T-helper 17 cell (primary cell): ENCODE data around the gene JMJD1C. TPM values are rescaled to one million over a fixed set of nuclear protein-coding genes. Genes with fewer than 3 reads are reported as not detected.

Experiments used
- ATAC-seq: fragments of 150-1000 bp; cut with Tn5 transposase; 2 replicates; pipeline ENCODE4 v1.10.0; 2021; ENCODE audit warnings: mild to moderate bottlenecking, moderate library complexity
- DNase-seq, 3 donors: peaks; one replicate each; pipeline versions ENCODE4 v3.0.0 to v3.0.0-alpha.2; 2020 to 2021
- H3K9me3 ChIP-seq: one replicate; pipeline ENCODE4 v1.7.0; 2013; ENCODE audit warnings: low read length, mild to moderate bottlenecking; ENCODE audit not compliant: control insufficient read depth, poor library complexity, severe bottlenecking
- H3K27ac Mint-ChIP-seq: one replicate; pipeline ENCODE4 v1.8.0; 2022; ENCODE audit warnings: mild to moderate bottlenecking, moderate library complexity, mixed read lengths
- H3K27me3 Mint-ChIP-seq: one replicate; pipeline ENCODE4 v1.8.0; 2022; ENCODE audit warnings: mixed read lengths
- H3K36me3 Mint-ChIP-seq: one replicate; pipeline ENCODE4 v1.8.0; 2022; ENCODE audit warnings: low read depth, mixed read lengths
- H3K4me1 Mint-ChIP-seq: one replicate; pipeline ENCODE4 v1.8.0; 2022; ENCODE audit warnings: mild to moderate bottlenecking, mixed read lengths
- H3K4me3 Mint-ChIP-seq: one replicate; pipeline ENCODE4 v1.8.0; 2022; ENCODE audit warnings: mild to moderate bottlenecking, moderate library complexity, mixed read lengths
- total RNA-seq, 4 donors: library from RNA in 2 of 4; stranded (reverse) in 2 of 4; gene quantifications; one replicate each; pipeline ENCODE4 v1.2.3 and lab custom pipeline; 2022 to 2026

The JMJD1C gene
- total RNA-seq, 2 donors from 2014 or later: 215 to 279 TPM

GRCh38 chr10:63337455-63338251 is 128.1 kb downstream of the JMJD1C start:
- Mint-ChIP-seq H3K27ac (no peak overlapping the region), H3K36me3 (no peaks in the 10 kb centered on the region), H3K27me3 (no peaks in the 10 kb centered on the region), H3K4me3 (no peak overlapping the region), H3K4me1 (peaks cover 6% of the 10 kb centered on the region)
- no peak for DNase-seq
- no peak for ATAC-seq
- no peaks in the 10 kb centered on the region for H3K9me3 ChIP-seq

DNA sequence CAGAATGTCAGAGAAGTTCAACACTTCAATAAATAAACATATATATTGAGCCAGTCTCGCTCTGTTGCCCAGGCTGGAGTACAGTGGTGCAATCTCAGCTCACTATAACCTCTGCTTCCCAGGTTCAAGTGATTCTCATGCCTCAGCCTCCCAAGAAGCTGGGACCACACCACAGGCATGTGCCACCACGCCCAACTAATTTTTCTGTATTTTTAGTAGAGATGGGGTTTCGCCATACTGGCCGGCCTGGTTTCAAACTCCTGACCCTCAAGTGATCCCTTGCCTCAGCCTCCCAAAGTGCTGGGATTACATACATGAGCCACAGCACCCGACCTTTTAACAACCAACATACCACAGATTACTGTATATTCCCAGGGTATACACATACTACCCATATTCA is 134.2 kb downstream of the JMJD1C start:
- ATAC-seq: no peak
- H3K27ac Mint-ChIP-seq: peak overlapping the region; percentile 53
- no peak for DNase-seq
- H3K27me3 Mint-ChIP-seq: no peaks in the 10 kb centered on the region
- no peaks in the 10 kb centered on the region for H3K36me3 Mint-ChIP-seq
- H3K4me3 Mint-ChIP-seq: no peak overlapping the region
- H3K4me1 Mint-ChIP-seq: peaks cover 8% of the 10 kb centered on the region
- H3K9me3 ChIP-seq: no peaks in the 10 kb centered on the region

DNA sequence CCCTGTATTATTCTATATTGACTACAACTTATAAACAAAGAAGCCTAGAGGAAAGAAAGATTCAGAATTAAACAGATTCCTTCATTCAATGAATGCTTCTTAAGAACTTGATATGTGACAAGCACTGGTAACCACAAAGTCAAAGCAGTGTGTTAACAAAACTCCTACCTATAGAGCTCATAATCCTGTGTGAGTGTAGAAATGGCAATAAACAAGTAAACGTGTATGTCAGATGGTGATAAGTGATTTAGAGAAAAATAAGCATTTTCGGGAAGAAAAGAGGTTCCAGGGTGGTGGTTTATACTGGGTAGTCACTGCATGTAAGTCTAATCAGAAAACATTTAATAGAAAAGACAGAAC is 141.3 kb downstream of the JMJD1C start:
- Mint-ChIP-seq H3K27me3 (no peaks in the 10 kb centered on the region), H3K4me1 (peaks cover 3% of the 10 kb centered on the region), H3K36me3 (no peaks in the 10 kb centered on the region), H3K4me3 (no peak overlapping the region), H3K27ac (no peak overlapping the region)
- ATAC-seq (no peak), DNase-seq (no peak)
- H3K9me3 ChIP-seq: no peaks in the 10 kb centered on the region

GRCh38 chr10:63323701-63324494 is 141.9 kb downstream of the JMJD1C start:
- no peaks in the 10 kb centered on the region for H3K9me3 ChIP-seq
- no peak for DNase-seq
- Mint-ChIP-seq H3K4me1 (peaks cover 3% of the 10 kb centered on the region), H3K27ac (no peak overlapping the region), H3K36me3 (peaks cover 2% of the 10 kb centered on the region), H3K4me3 (no peak overlapping the region), H3K27me3 (no peaks in the 10 kb centered on the region)
- no peak for ATAC-seq

DNA sequence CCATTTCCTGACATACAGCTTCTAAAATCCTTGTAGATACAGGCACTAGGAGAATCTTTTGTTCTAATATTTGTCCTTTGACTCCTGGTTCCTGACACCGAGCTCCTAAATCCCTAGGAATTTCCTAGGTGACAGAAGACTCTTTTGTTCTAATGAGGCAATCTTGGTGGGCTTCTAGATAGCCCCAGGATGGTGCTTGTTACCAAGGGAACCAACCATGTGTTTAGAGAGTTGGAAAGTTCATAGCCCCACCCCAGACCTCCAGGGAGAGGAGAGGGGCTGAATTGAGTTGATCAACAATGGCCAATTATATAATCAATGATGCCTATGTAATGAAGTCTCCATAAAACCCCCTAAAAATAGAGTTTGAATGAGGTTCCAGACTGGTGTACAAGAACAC is 145.1 kb downstream of the JMJD1C start:
- ATAC-seq: no peak
- peaks cover 2% of the 10 kb centered on the region for H3K36me3 Mint-ChIP-seq
- peaks cover 3% of the 10 kb centered on the region for H3K4me1 Mint-ChIP-seq
- no peak overlapping the region for H3K27ac Mint-ChIP-seq
- no peaks in the 10 kb centered on the region for H3K9me3 ChIP-seq
- no peak overlapping the region for H3K4me3 Mint-ChIP-seq
- H3K27me3 Mint-ChIP-seq: no peaks in the 10 kb centered on the region
- DNase-seq: no peak

DNA sequence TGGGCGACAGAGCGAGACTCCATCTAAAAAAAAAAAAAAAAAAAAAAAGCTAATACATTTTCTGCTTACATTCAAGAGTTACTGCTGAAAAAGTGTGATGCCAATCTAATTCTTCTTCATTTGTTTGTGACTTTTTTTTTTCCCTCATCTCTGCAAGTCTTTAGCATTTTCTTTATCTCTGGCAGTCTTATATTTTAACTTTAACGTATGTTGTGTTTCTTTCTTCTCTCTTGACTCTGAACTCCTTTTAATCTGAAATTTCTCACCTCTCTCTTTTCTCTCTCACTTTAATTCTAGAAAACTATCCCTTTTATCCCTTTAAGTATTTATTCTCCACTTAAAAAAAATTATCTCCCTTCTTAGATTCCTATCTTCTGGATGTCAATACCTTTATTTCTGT is 146.5 kb downstream of the JMJD1C start:
- H3K9me3 ChIP-seq: no peaks in the 10 kb centered on the region
- Mint-ChIP-seq H3K36me3 (peaks cover 2% of the 10 kb centered on the region), H3K27me3 (no peaks in the 10 kb centered on the region), H3K27ac (peak overlapping the region; percentile 62), H3K4me3 (no peak overlapping the region), H3K4me1 (peaks cover 3% of the 10 kb centered on the region)
- ATAC-seq: no peak
- no peak for DNase-seq

DNA sequence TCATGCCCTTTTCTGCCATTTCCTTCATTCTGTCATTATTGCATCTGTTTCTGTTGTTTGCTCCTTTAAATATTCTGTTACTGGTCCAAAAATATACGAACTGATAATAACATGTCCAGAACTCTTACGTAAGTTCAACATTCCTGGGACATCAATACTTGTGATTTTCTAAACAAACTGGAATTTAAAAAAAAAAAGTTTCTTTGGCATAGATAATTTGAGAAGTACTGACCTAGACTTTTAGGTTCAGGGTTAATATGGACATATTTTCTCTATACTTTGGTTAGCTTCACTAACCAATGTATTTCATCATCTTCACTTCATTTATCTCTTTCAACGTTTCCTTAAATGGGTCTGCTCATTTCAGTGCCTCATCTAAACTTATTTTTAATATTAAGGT is 147.3 kb downstream of the JMJD1C start:
- H3K36me3 Mint-ChIP-seq: peaks cover 2% of the 10 kb centered on the region
- DNase-seq: no peak
- no peaks in the 10 kb centered on the region for H3K9me3 ChIP-seq
- H3K4me1 Mint-ChIP-seq: peaks cover 3% of the 10 kb centered on the region
- no peaks in the 10 kb centered on the region for H3K27me3 Mint-ChIP-seq
- no peak for ATAC-seq
- no peak overlapping the region for H3K4me3 Mint-ChIP-seq
- H3K27ac Mint-ChIP-seq: no peak overlapping the region

- no peak overlapping the region for H3K4me3 Mint-ChIP-seq
- no peaks in the 10 kb centered on the region for H3K9me3 ChIP-seq
- H3K36me3 Mint-ChIP-seq: peaks cover under 1% of the 10 kb centered on the region
- no peaks in the 10 kb centered on the region for H3K27me3 Mint-ChIP-seq
- peaks cover 8% of the 10 kb centered on the region for H3K4me1 Mint-ChIP-seq
- H3K27ac Mint-ChIP-seq: no peak overlapping the region
- DNase-seq (no peak), ATAC-seq (no peak)
Observed at GRCh38 chr10:63314020-63314419, 151.8 kb downstream of the JMJD1C start.

DNA sequence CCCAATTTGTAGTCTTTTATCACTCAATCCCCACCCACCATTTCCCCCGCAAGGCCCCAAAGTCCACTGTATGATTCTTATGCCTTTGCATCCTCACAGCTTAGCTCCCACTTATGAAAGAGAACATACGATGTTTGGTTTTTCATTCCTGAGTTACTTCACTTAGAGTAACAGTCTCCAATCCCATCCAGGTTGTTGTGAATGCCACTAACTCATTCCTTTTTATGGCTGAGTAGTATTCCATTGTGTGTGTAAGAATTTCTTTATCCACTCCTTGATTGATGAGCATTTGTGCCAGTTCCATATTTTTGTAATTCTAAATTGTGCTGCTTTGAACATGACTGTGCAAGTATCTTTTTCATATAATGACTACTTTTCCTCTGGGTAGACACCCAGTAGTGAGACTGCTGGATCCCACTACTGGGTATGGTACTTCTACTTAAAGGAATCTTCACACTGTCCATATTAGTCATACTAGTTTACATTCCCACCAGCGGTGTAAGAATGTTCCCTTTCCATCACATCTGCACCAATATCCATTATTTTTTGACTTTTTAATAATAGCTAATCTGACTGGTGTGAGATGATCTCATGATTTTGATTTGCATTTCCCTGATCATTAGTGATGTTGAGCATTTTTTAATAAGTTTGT is 152.6 kb downstream of the JMJD1C start:
- no peak for ATAC-seq
- no peak for DNase-seq
- Mint-ChIP-seq H3K27me3 (no peaks in the 10 kb centered on the region), H3K4me3 (no peak overlapping the region), H3K4me1 (peaks cover 12% of the 10 kb centered on the region), H3K27ac (no peak overlapping the region), H3K36me3 (peaks cover 2% of the 10 kb centered on the region)
- H3K9me3 ChIP-seq: no peaks in the 10 kb centered on the region

GRCh38 chr10:63308628-63309027 is 157.1 kb downstream of the JMJD1C start:
- peak overlapping the region; percentile 16 for H3K27ac Mint-ChIP-seq
- H3K9me3 ChIP-seq: no peaks in the 10 kb centered on the region
- DNase-seq (no peak), ATAC-seq (no peak)
- no peak overlapping the region for H3K4me3 Mint-ChIP-seq
- no peaks in the 10 kb centered on the region for H3K27me3 Mint-ChIP-seq
- H3K4me1 Mint-ChIP-seq: peaks cover 13% of the 10 kb centered on the region
- H3K36me3 Mint-ChIP-seq: peaks cover 2% of the 10 kb centered on the region

DNA sequence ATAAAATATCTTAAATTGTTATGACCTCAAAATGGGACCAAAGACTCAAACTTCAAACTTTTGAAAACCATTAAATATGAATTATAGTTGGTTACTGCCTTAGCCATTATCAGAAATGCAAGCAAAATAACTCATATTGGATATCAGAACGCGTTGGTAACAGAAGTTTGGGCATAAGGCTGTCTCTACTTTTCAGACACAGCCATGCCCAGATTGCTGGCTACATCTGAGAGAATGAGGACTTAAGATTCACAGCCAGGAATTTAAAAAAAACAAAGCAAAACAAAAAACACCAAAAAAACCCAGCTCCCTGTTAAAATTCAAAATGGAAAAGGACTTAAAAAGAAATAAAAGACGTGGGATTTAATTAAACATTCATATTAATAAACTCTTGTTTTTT is 161.6 kb downstream of the JMJD1C start:
- no peaks in the 10 kb centered on the region for H3K27me3 Mint-ChIP-seq
- H3K36me3 Mint-ChIP-seq: peaks cover 4% of the 10 kb centered on the region
- DNase-seq (no peak), ATAC-seq (no peak)
- H3K9me3 ChIP-seq: no peaks in the 10 kb centered on the region
- no peak overlapping the region for H3K4me3 Mint-ChIP-seq
- H3K4me1 Mint-ChIP-seq: peaks cover 13% of the 10 kb centered on the region
- H3K27ac Mint-ChIP-seq: no peak overlapping the region

- Mint-ChIP-seq H3K4me1 (peaks cover 7% of the 10 kb centered on the region), H3K27me3 (no peaks in the 10 kb centered on the region), H3K27ac (no peak overlapping the region), H3K36me3 (peaks cover 2% of the 10 kb centered on the region), H3K4me3 (no peak overlapping the region)
- ATAC-seq (no peak), DNase-seq (no peak)
- H3K9me3 ChIP-seq: no peaks in the 10 kb centered on the region
Observed at GRCh38 chr10:63300801-63301200, 165.0 kb downstream of the JMJD1C start.

DNA sequence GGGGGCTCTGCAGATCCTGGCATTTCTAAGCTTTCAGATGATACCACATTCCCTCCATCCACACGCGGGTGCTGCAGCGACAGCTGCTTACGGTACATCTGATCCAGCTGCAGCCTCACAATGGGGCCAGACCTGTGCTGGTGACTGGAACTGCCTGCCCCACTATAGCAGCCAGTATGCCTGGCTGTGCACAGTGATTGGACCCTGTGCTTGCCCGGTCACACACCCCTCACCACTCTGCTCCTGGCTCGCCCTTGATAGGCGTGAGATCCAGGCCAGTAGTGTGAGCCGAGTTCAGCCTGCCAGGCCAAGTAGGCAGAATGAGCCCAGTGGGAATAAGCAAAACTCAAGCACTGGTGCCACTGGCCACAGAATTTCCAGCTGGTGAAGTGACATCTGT is 167.8 kb downstream of the JMJD1C start:
- ATAC-seq: no peak
- Mint-ChIP-seq H3K4me1 (peaks cover 15% of the 10 kb centered on the region), H3K27me3 (no peaks in the 10 kb centered on the region), H3K36me3 (peaks cover 2% of the 10 kb centered on the region), H3K4me3 (no peak overlapping the region), H3K27ac (no peak overlapping the region)
- no peaks in the 10 kb centered on the region for H3K9me3 ChIP-seq
- no peak for DNase-seq
